NB4 (cell line): Measurements from ENCODE around the gene SURF4.

Source experiments
- CTCF ChIP-seq: IDR thresholded peaks from one replicate; pipeline ENCODE4 v1.5.1; 2012; ENCODE audit warnings: low read depth, low read length
- TF ChIP-seq, protein P1 (sequence below): IDR thresholded peaks from 2 replicates; pipeline ENCODE4 v1.6.1; 2011; ENCODE audit warnings: low read depth, low read length

- TF ChIP-seq, protein P1, sequence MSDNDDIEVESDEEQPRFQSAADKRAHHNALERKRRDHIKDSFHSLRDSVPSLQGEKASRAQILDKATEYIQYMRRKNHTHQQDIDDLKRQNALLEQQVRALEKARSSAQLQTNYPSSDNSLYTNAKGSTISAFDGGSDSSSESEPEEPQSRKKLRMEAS = no peak
- TF ChIP-seq CTCF = no peak
These were observed 4.6 kb downstream of the SURF4 start for GRCh38 chr9:133371261-133371711.
